HG02973 (cell line): ENCODE data around the gene UROC1.

Experiments
- ATAC-seq: cut with Tn5 transposase; IDR thresholded peaks from one replicate; pipeline ENCODE4 v1.9.1; 2021; ENCODE audit warnings: moderate library complexity; ENCODE audit not compliant: unreplicated experiment

Gene UROC1

GRCh38 chr3:126517986-126518778 is 609 bp upstream of the UROC1 start:
- ATAC-seq, result no peak

- ATAC-seq, result no peak
These were observed 660 bp downstream of the UROC1 start for GRCh38 chr3:126516936-126517290.

- ATAC-seq, result no peak
These were observed 1.2 kb downstream of the UROC1 start for GRCh38 chr3:126516152-126516935.

- ATAC-seq, result no peak
These were observed 2.4 kb downstream of the UROC1 start for GRCh38 chr3:126515066-126515706.

GRCh38 chr3:126514161-126514560 is 3.4 kb downstream of the UROC1 start:
- ATAC-seq, result no peak

GRCh38 chr3:126512916-126513650 is 4.5 kb downstream of the UROC1 start:
- ATAC-seq, result no peak

GRCh38 chr3:126512026-126512425 is 5.5 kb downstream of the UROC1 start:
- no peak for ATAC-seq

- ATAC-seq, result no peak
These were observed 6.3 kb downstream of the UROC1 start for GRCh38 chr3:126511291-126511690.

- ATAC-seq, result no peak
These were observed 7.2 kb downstream of the UROC1 start for GRCh38 chr3:126510308-126510910.

- ATAC-seq, result no peak
These were observed 7.8 kb downstream of the UROC1 start for GRCh38 chr3:126509597-126510307.

GRCh38 chr3:126508564-126508964 is 9.0 kb downstream of the UROC1 start:
- ATAC-seq, result no peak

GRCh38 chr3:126507886-126508285 is 9.7 kb downstream of the UROC1 start:
- ATAC-seq, result no peak

GRCh38 chr3:126503701-126504100 is 13.9 kb downstream of the UROC1 start:
- no peak for ATAC-seq

- no peak for ATAC-seq
These were observed 14.9 kb downstream of the UROC1 start for GRCh38 chr3:126502656-126503055.

GRCh38 chr3:126501736-126502135 is 15.8 kb downstream of the UROC1 start:
- no peak for ATAC-seq

GRCh38 chr3:126501054-126501453 is 16.5 kb downstream of the UROC1 start:
- no peak for ATAC-seq

GRCh38 chr3:126500016-126500415 is 17.6 kb downstream of the UROC1 start:
- ATAC-seq, result no peak

GRCh38 chr3:126499401-126499800 is 18.2 kb downstream of the UROC1 start:
- ATAC-seq, result no peak

- ATAC-seq, result no peak
These were observed 18.6 kb downstream of the UROC1 start for GRCh38 chr3:126498929-126499328.

- no peak for ATAC-seq
These were observed 19.1 kb downstream of the UROC1 start for GRCh38 chr3:126498461-126498860.
